Endothelial cell of umbilical vein (primary cell): ENCODE data around the gene NFATC1. TPM values are rescaled to one million over a fixed set of nuclear protein-coding genes. Genes with fewer than 3 reads are reported as not detected.
A peak's percentile ranks its signal among the peaks of the same experiment; 100 is the strongest.

Experiments
- BruUV-seq: library from RNA; stranded (reverse); fragments of 400-500 nt; replicated peaks from 2 replicates; lab custom pipeline; 2021; lab: Mats Ljungman, UMichigan
- CTCF ChIA-PET: fragments of 300-600, 350-600 bp; sonication (Branson Sonifier 250); formaldehyde crosslinking; loops from one replicate; lab custom pipeline; 2021; ENCODE audit warnings: antibody characterized with exemption, inconsistent platforms; lab: Charles Lee
- POLR2A ChIA-PET: fragments of 300-600, 350-600 bp; sonication (Branson Sonifier 250); formaldehyde crosslinking; loops from one replicate; lab custom pipeline; 2021; ENCODE audit warnings: antibody characterized with exemption, inconsistent platforms; lab: Charles Lee
- DNase-seq: peaks from one replicate; pipeline ENCODE4 v3.0.0-alpha.2; 2011; ENCODE audit warnings: low read depth, low spot score
- FAIRE-seq: peaks from 2 replicates; lab custom pipeline; 2011; peaks lifted over from hg19 to GRCh38; lab: Jason Lieb, UNC
- H2AFZ ChIP-seq: 2 replicates; pipeline ENCODE4 v1.6.0; 2012; ENCODE audit warnings: low read depth, low read length, control low read depth, inconsistent platforms
- H3K27ac ChIP-seq: 2 replicates; pipeline ENCODE4 v1.5.1; 2011; ENCODE audit warnings: low read depth, mild to moderate bottlenecking, control low read depth, low read length, moderate library complexity; ENCODE audit not compliant: insufficient read depth
- H3K27me3 ChIP-seq, 2 experiments: 2 replicates each; pipeline versions ENCODE4 v1.6.0 to v1.6.1; 2011; ENCODE audit warnings: low read length in 2 of 2, mixed read lengths in 1 of 2; ENCODE audit not compliant: control insufficient read depth in 2 of 2, insufficient read depth in 2 of 2
- H3K36me3 ChIP-seq, 2 experiments: 2 replicates in 1 of 2; 3 replicates in 1 of 2; pipeline ENCODE4 v1.5.1; 2011; ENCODE audit warnings: low read length in 2 of 2, mild to moderate bottlenecking in 1 of 2, moderate library complexity in 1 of 2; ENCODE audit not compliant: control insufficient read depth in 2 of 2, insufficient read depth in 2 of 2; ENCODE audit errors: extremely low read depth in 1 of 2
- H3K4me1 ChIP-seq: 3 replicates; pipeline ENCODE4 v1.5.1; 2011; ENCODE audit warnings: mild to moderate bottlenecking, low read length; ENCODE audit not compliant: control insufficient read depth, insufficient read depth; ENCODE audit errors: extremely low read depth
- H3K4me2 ChIP-seq: 2 replicates; pipeline ENCODE4 v1.6.1; 2011; ENCODE audit warnings: low read length, control low read depth, mixed read lengths; ENCODE audit not compliant: insufficient read depth
- H3K4me3 ChIP-seq, 3 experiments: fragments of 200-600 bp in 1 of 3; sonication (generic), shearing (Covaris generic) in 1 of 3; replicated peaks in 1 of 3; 2 replicates each; pipeline ENCODE4 v1.5.1; 2011 to 2016; ENCODE audit warnings: control low read depth in 3 of 3, low read length in 3 of 3, mild to moderate bottlenecking in 2 of 3, inconsistent platforms in 1 of 3, low read depth in 1 of 3, moderate library complexity in 1 of 3; ENCODE audit not compliant: insufficient read depth in 1 of 3
- H3K79me2 ChIP-seq: 2 replicates; pipeline ENCODE4 v1.6.0; 2012; ENCODE audit warnings: low read length, inconsistent platforms; ENCODE audit not compliant: control insufficient read depth, insufficient read depth
- H3K9ac ChIP-seq: replicated peaks from 2 replicates; pipeline ENCODE3; 2011; ENCODE audit warnings: low read length, control low read depth; ENCODE audit not compliant: insufficient read depth; ENCODE audit errors: extremely low read depth
- H3K9me1 ChIP-seq: replicated peaks from 3 replicates; pipeline ENCODE4 v1.6.0; 2011; ENCODE audit warnings: mild to moderate bottlenecking, low read length; ENCODE audit not compliant: control insufficient read depth, insufficient read depth; ENCODE audit errors: extremely low read depth
- H3K9me3 ChIP-seq: replicated peaks from 2 replicates; pipeline ENCODE4 v1.5.1; 2012; ENCODE audit warnings: low read length, inconsistent platforms; ENCODE audit not compliant: control insufficient read depth, insufficient read depth
- H4K20me1 ChIP-seq: replicated peaks from 2 replicates; pipeline ENCODE3; 2011; ENCODE audit warnings: mild to moderate bottlenecking, low read length; ENCODE audit not compliant: control insufficient read depth, insufficient read depth; ENCODE audit errors: extremely low read depth
- EZH2 ChIP-seq: IDR thresholded peaks from 2 replicates; pipeline ENCODE4 v1.6.1; 2012; ENCODE audit warnings: borderline replicate concordance, low read depth, mild to moderate bottlenecking, moderate library complexity, low read length, inconsistent platforms; ENCODE audit not compliant: severe bottlenecking
- FOS ChIP-seq: IDR thresholded peaks from 2 replicates; pipeline ENCODE4 v1.6.1; 2011; ENCODE audit warnings: mild to moderate bottlenecking, low read length, moderate library complexity, borderline replicate concordance; ENCODE audit not compliant: insufficient read depth
- GATA2 ChIP-seq: IDR thresholded peaks from 2 replicates; pipeline ENCODE4 v1.7.0; 2011; ENCODE audit warnings: low read depth, mild to moderate bottlenecking, moderate library complexity, mixed read lengths, low read length; ENCODE audit not compliant: insufficient read length, insufficient read depth
- JUN ChIP-seq: IDR thresholded peaks from 2 replicates; pipeline ENCODE4 v1.6.1; 2011; ENCODE audit warnings: borderline replicate concordance, low read depth; ENCODE audit not compliant: insufficient read length, insufficient read depth
- MYC ChIP-seq: IDR thresholded peaks from one replicate; pipeline ENCODE4 v1.6.1; 2011; ENCODE audit warnings: mild to moderate bottlenecking, low read depth, low read length
- POLR2A ChIP-seq: IDR thresholded peaks from 2 replicates; pipeline ENCODE4 v1.6.1; 2012; ENCODE audit warnings: low read depth, mild to moderate bottlenecking, control low read depth, low read length
- POLR2AphosphoS5 ChIP-seq: IDR thresholded peaks from 2 replicates; pipeline ENCODE4 v1.6.1; 2012; ENCODE audit warnings: low read depth, mild to moderate bottlenecking, control low read depth, low read length, moderate library complexity; ENCODE audit not compliant: insufficient read depth
- dilution Hi-C: fragments of 300-500 bp; cut with MboI; formaldehyde crosslinking; loops from one replicate; pipeline ENCODE4 v1.15.0; 2019; ENCODE audit warnings: low sequenced_read_pairs; ENCODE audit not compliant: extremely low pct_ligation_motif_present
- intact Hi-C: fragments of 100-400 bp; cut with micrococcal nuclease; formaldehyde crosslinking; loops from one replicate; pipeline ENCODE4 v1.10.0; 2022
- polyA plus RNA-seq, 4 experiments: library from polyadenylated mRNA; depleted of rRNA in 3 of 4; stranded (reverse) in 3 of 4; unstranded in 1 of 4; fragments of >200 nt; gene quantifications; 2 replicates each; pipeline versions ENCODE4 v1.2.1 to v1.2.3, GENCODE V29; 2011 to 2012; ENCODE audit warnings: missing spikeins in 1 of 4
- total RNA-seq: library from RNA; stranded (reverse); gene quantifications from 2 replicates; pipeline ENCODE4 v1.2.3, GENCODE V29; 2021
- TF ChIP-seq, protein P1 (sequence below): IDR thresholded peaks from 2 replicates; pipeline ENCODE4 v1.6.1; 2011; ENCODE audit not compliant: insufficient read depth, insufficient read length
- TF ChIP-seq, protein P2 (sequence below), 2 donors: IDR thresholded peaks; 1 replicate in 1 of 2; 2 replicates in 1 of 2; pipeline ENCODE4 v1.5.1; 2011; ENCODE audit warnings: low read length in 2 of 2, mild to moderate bottlenecking in 2 of 2, moderate library complexity in 2 of 2, control low read depth in 1 of 2, inconsistent platforms in 1 of 2, low read depth in 1 of 2; ENCODE audit not compliant: insufficient read depth in 1 of 2; ENCODE audit errors: extremely low read depth in 1 of 2

The NFATC1 gene
- total and polyA plus RNA-seq, 2 donors (not counting 3 experiments of a cell fraction or from before 2014, with no cell fraction given), result 11.1 to 30.0 TPM

DNA sequence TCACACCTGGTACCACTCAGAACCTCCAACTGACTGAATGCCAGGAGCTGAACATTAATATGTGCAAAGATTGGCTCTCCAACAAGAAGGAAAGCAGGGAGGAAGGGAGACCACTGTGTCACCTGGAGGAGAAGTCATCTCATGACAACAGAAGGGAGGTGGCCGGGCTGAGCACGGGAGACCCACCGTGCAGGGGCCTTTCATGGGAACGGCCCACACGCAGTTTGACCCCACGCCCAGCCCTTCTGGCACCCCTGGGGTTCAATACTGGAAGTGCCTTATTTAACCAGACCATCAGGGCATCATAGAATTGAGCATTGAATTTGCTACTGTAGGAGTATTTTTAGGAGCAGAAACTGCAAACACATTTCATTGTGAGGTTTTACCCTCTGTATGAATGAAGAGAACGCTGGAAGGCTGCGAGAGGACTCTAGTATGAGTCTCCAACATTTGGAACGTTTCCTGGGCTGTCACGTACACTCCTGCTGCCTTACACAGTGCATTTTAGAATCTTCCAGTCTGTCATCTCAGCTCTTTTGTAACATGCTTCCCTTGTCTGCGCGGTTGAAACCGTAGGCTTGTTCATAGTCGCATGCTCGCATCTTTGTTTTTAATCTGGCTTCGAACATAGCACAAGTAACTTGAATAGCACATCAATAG is 132.1 kb downstream of the NFATC1 start:
- H3K27ac ChIP-seq, result no peak overlapping the region
- ChIA-PET POLR2A (no interaction called here), CTCF (interaction anchor here (0.6 to 5.6 kb wide), 5 partner anchors 43 to 147 kb away, joined by 3 to 50 read pairs (median 4); partner anchors contain the start of gene NFATC1)
- H3K36me3 ChIP-seq, result peaks cover 0 to 3% of the 10 kb centered on the region in 2 experiments
- no peak overlapping the region for H3K4me3 ChIP-seq
- no peak overlapping the region for H2AFZ ChIP-seq
- DNase-seq (no peak), FAIRE-seq (no peak)
- H3K9me3 ChIP-seq, result no peaks in the 10 kb centered on the region
- peaks cover 7% of the 10 kb centered on the region for H3K4me1 ChIP-seq
- H3K79me2 ChIP-seq, result no peaks in the 10 kb centered on the region
- H3K9ac ChIP-seq, result no peak overlapping the region
- intact Hi-C loops (loop anchor here (1.0 kb wide), 4 partner anchors 42 to 146 kb away; no protein-coding TSS in a partner anchor), dilution Hi-C loops (no loop called here)
- H4K20me1 ChIP-seq, result no peaks in the 10 kb centered on the region
- no peak overlapping the region for H3K4me2 ChIP-seq
- BruUV-seq, result TSS peak; percentile 46
- no peaks in the 10 kb centered on the region for H3K27me3 ChIP-seq
- TF ChIP-seq POLR2A, result no peak
- no peak for TF ChIP-seq GATA2
- TF ChIP-seq, protein P1, sequence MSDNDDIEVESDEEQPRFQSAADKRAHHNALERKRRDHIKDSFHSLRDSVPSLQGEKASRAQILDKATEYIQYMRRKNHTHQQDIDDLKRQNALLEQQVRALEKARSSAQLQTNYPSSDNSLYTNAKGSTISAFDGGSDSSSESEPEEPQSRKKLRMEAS, result no peak
- no peak for TF ChIP-seq FOS
- H3K9me1 ChIP-seq, result no peaks in the 10 kb centered on the region

DNA sequence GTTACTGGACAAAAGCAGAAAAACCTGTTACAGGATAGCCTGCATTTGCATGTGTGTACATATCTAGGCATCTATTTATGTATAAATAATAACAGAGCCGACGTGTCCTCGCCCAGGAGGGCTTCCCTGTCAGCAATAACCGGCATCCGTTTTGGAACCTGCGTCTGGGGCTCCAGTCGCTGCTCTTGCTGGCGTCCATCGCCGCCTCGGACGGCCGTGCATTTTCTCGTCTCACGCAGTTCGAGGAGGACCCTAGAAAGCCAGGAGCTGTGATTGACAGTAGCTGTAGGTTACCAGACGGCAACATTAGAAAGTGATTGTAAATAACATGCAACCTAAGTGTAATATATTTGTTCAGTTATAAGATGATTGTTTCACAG is 132.6 kb downstream of the NFATC1 start:
- ChIA-PET CTCF (interaction anchor here (3.9 to 5.6 kb wide), 2 partner anchors 131 to 147 kb away, joined by 30 to 50 read pairs; partner anchors contain the start of gene NFATC1), POLR2A (no interaction called here)
- Histone ChIP-seq H3K36me3 (peaks cover 0 to 3% of the 10 kb centered on the region in 2 experiments), H3K79me2 (no peaks in the 10 kb centered on the region), H3K27ac (no peak overlapping the region), H4K20me1 (no peaks in the 10 kb centered on the region), H3K27me3 (no peaks in the 10 kb centered on the region), H2AFZ (no peak overlapping the region), H3K4me1 (peaks cover 7% of the 10 kb centered on the region), H3K4me3 (no peak overlapping the region), H3K9me3 (no peaks in the 10 kb centered on the region), H3K9ac (no peak overlapping the region), H3K9me1 (no peaks in the 10 kb centered on the region), H3K4me2 (no peak overlapping the region)
- BruUV-seq, result no TSS peak
- no peak for DNase-seq
- no peak for TF ChIP-seq POLR2AphosphoS5
- no peak for TF ChIP-seq FOS
- TF ChIP-seq, protein P2, sequence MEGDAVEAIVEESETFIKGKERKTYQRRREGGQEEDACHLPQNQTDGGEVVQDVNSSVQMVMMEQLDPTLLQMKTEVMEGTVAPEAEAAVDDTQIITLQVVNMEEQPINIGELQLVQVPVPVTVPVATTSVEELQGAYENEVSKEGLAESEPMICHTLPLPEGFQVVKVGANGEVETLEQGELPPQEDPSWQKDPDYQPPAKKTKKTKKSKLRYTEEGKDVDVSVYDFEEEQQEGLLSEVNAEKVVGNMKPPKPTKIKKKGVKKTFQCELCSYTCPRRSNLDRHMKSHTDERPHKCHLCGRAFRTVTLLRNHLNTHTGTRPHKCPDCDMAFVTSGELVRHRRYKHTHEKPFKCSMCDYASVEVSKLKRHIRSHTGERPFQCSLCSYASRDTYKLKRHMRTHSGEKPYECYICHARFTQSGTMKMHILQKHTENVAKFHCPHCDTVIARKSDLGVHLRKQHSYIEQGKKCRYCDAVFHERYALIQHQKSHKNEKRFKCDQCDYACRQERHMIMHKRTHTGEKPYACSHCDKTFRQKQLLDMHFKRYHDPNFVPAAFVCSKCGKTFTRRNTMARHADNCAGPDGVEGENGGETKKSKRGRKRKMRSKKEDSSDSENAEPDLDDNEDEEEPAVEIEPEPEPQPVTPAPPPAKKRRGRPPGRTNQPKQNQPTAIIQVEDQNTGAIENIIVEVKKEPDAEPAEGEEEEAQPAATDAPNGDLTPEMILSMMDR (IDR thresholded peaks at IDR 0.05; ENCODE audit: extremely low read depth in 1 of 2, insufficient read depth in 1 of 2, low read depth in 1 of 2, low read length in 2 of 2), result no peak
- TF ChIP-seq, protein P1, result no peak
- TF ChIP-seq JUN, result no peak
- TF ChIP-seq POLR2A, result no peak
- no peak for TF ChIP-seq EZH2
- TF ChIP-seq GATA2, result no peak
- no peak for TF ChIP-seq MYC
- FAIRE-seq, result no peak
- dilution Hi-C loops, result no loop called here
- intact Hi-C loops, result loop anchor here (1.0 kb wide), 4 partner anchors 43 to 147 kb away; no protein-coding TSS in a partner anchor
